Neuronal stem cell (in vitro differentiated cells): ENCODE results near the gene GRIN2A.

ENCODE experiments used
- DNase-seq: peaks from one replicate; pipeline ENCODE4 v3.0.0-alpha.2; 2013; ENCODE audit warnings: low spot score
- H2AFZ ChIP-seq: one replicate; pipeline ENCODE4 v1.6.1; 2013; ENCODE audit warnings: mild to moderate bottlenecking, low read length, inconsistent platforms
- H2AK5ac ChIP-seq: 2 replicates; pipeline ENCODE4 v1.6.1; 2013; ENCODE audit warnings: low read depth, mild to moderate bottlenecking, inconsistent platforms, low read length, moderate library complexity, mixed read lengths
- H2BK120ac ChIP-seq: 2 replicates; pipeline ENCODE4 v1.6.1; 2013; ENCODE audit warnings: low read depth, mild to moderate bottlenecking, inconsistent platforms, low read length, moderate library complexity, mixed read lengths
- H2BK12ac ChIP-seq: one replicate; pipeline ENCODE4 v1.6.1; 2013; ENCODE audit warnings: low read length, inconsistent platforms
- H2BK15ac ChIP-seq: 2 replicates; pipeline ENCODE4 v1.6.1; 2013; ENCODE audit warnings: mild to moderate bottlenecking, low read length, inconsistent platforms, mixed read lengths
- H2BK5ac ChIP-seq: one replicate; pipeline ENCODE4 v1.6.1; 2013; ENCODE audit warnings: inconsistent platforms, mild to moderate bottlenecking, low read length, moderate library complexity
- H3K14ac ChIP-seq: one replicate; pipeline ENCODE4 v1.6.1; 2013; ENCODE audit warnings: low read length, inconsistent platforms
- H3K18ac ChIP-seq: 2 replicates; pipeline ENCODE4 v1.6.1; 2013; ENCODE audit warnings: low read length, inconsistent platforms
- H3K23ac ChIP-seq: 2 replicates; pipeline ENCODE4 v1.6.1; 2013; ENCODE audit warnings: low read depth, mild to moderate bottlenecking, mixed read lengths, low read length, inconsistent platforms; ENCODE audit not compliant: poor library complexity
- H3K27ac ChIP-seq: replicated peaks from 3 replicates; pipeline ENCODE4 v1.5.1; 2013; ENCODE audit warnings: low read length, inconsistent platforms
- H3K27me3 ChIP-seq, 3 experiments: 2 replicates each; pipeline ENCODE4 v1.6.1; 2013; ENCODE audit warnings: low read length in 3 of 3, mild to moderate bottlenecking in 2 of 3, inconsistent platforms in 1 of 3, low read depth in 1 of 3, mixed read lengths in 1 of 3, moderate library complexity in 1 of 3; ENCODE audit not compliant: control insufficient read depth in 3 of 3, insufficient read depth in 3 of 3
- H3K36me3 ChIP-seq, 2 donors: replicated peaks in 1 of 2; 2 replicates each; pipeline ENCODE4 v1.6.1; 2013; ENCODE audit warnings: low read length in 2 of 2; ENCODE audit not compliant: control insufficient read depth in 2 of 2, insufficient read depth in 2 of 2
- H3K4ac ChIP-seq: 2 replicates; pipeline ENCODE4 v1.6.1; 2013; ENCODE audit warnings: inconsistent platforms, mild to moderate bottlenecking, low read length, moderate library complexity
- H3K4me1 ChIP-seq, 2 donors: 1 replicate in 1 of 2; 2 replicates in 1 of 2; pipeline ENCODE4 v1.6.1; 2013; ENCODE audit warnings: low read length in 2 of 2, low read depth in 1 of 2; ENCODE audit not compliant: control insufficient read depth in 2 of 2, insufficient read depth in 1 of 2
- H3K4me2 ChIP-seq: one replicate; pipeline ENCODE4 v1.6.1; 2013; ENCODE audit warnings: mild to moderate bottlenecking, low read length, inconsistent platforms; ENCODE audit not compliant: insufficient read depth, poor library complexity, severe bottlenecking
- H3K4me3 ChIP-seq, 2 donors: 2 replicates each; pipeline ENCODE4 v1.5.1; 2013; ENCODE audit warnings: low read length in 2 of 2, mild to moderate bottlenecking in 2 of 2, inconsistent platforms in 1 of 2, moderate library complexity in 1 of 2
- H3K79me1 ChIP-seq: one replicate; pipeline ENCODE4 v1.6.1; 2013; ENCODE audit warnings: low read depth, mild to moderate bottlenecking, inconsistent platforms, low read length, moderate library complexity
- H3K9ac ChIP-seq: one replicate; pipeline ENCODE4 v1.6.1; 2013; ENCODE audit warnings: mild to moderate bottlenecking, low read depth, low read length, inconsistent platforms; ENCODE audit not compliant: poor library complexity
- H3K9me3 ChIP-seq, 2 donors: replicated peaks in 1 of 2; 2 replicates each; pipeline versions ENCODE3 to v1.6.1; 2013; ENCODE audit warnings: low read length in 2 of 2, mild to moderate bottlenecking in 2 of 2, inconsistent platforms in 1 of 2, low read depth in 1 of 2, mixed read lengths in 1 of 2, moderate library complexity in 1 of 2; ENCODE audit not compliant: control insufficient read depth in 2 of 2, insufficient read depth in 1 of 2
- H4K8ac ChIP-seq: one replicate; pipeline ENCODE4 v1.6.1; 2013; ENCODE audit warnings: low read depth, mild to moderate bottlenecking, inconsistent platforms, low read length, moderate library complexity
- H4K91ac ChIP-seq: one replicate; pipeline ENCODE4 v1.6.1; 2013; ENCODE audit warnings: low read length, low read depth, mild to moderate bottlenecking, inconsistent platforms; ENCODE audit not compliant: poor library complexity
- WGBS, 2 donors: extraction: QIAGEN DNeasy Blood & Tissue Kit; methylation state at CpG; one replicate each; pipeline ENCODE4 v1.1.7; 2013; ENCODE audit warnings: missing lambda C conversion rate in 2 of 2, mixed read lengths in 1 of 2; ENCODE audit not compliant: insufficient read length in 2 of 2, insufficient replicate concordance in 1 of 2; ENCODE audit errors: extremely low coverage in 2 of 2; 5-methylcytosine and 5-hydroxymethylcytosine counted together

GRIN2A gene

GRCh38 chr16:9790199-9790598, 392.0 kb downstream of the GRIN2A start:
- H2AFZ ChIP-seq = no peak overlapping the region
- WGBS, 2 donors = no CpG with 5 or more reads among the region's 2 CpGs
- H3K27ac ChIP-seq = no peak overlapping the region
- no peaks in the 10 kb centered on the region for H3K79me1 ChIP-seq
- no peak overlapping the region for H4K8ac ChIP-seq
- H3K9me3 ChIP-seq = no peaks in the 10 kb centered on the region
- no peak overlapping the region for H3K23ac ChIP-seq
- DNase-seq = no peak
- H3K4me3 ChIP-seq = no peak overlapping the region
- no peak overlapping the region for H2AK5ac ChIP-seq
- H3K27me3 ChIP-seq = no peaks in the 10 kb centered on the region
- no peak overlapping the region for H3K9ac ChIP-seq
- peaks cover 0 to 4% of the 10 kb centered on the region in 2 donors for H3K4me1 ChIP-seq
- H3K36me3 ChIP-seq = no peaks in the 10 kb centered on the region
- no peak overlapping the region for H3K4ac ChIP-seq
- no peak overlapping the region for H3K14ac ChIP-seq
- no peak overlapping the region for H4K91ac ChIP-seq
- H2BK15ac ChIP-seq = no peak overlapping the region
- no peak overlapping the region for H2BK5ac ChIP-seq
- no peak overlapping the region for H2BK12ac ChIP-seq
- no peak overlapping the region for H3K18ac ChIP-seq
- no peak overlapping the region for H2BK120ac ChIP-seq
- H3K4me2 ChIP-seq = no peak overlapping the region

- Histone ChIP-seq H2AK5ac (no peak overlapping the region), H2BK15ac (no peak overlapping the region), H3K23ac (no peak overlapping the region), H3K9me3 (no peaks in the 10 kb centered on the region), H2BK12ac (no peak overlapping the region), H2AFZ (no peak overlapping the region), H3K4ac (no peak overlapping the region), H3K79me1 (no peaks in the 10 kb centered on the region), H3K4me2 (no peak overlapping the region), H2BK120ac (no peak overlapping the region), H3K14ac (no peak overlapping the region), H3K4me1 (peaks cover 0 to 4% of the 10 kb centered on the region in 2 donors), H3K9ac (no peak overlapping the region), H4K91ac (no peak overlapping the region), H3K27ac (no peak overlapping the region), H3K27me3 (no peaks in the 10 kb centered on the region), H3K36me3 (no peaks in the 10 kb centered on the region), H2BK5ac (no peak overlapping the region), H3K4me3 (no peak overlapping the region), H3K18ac (no peak overlapping the region), H4K8ac (no peak overlapping the region)
- no peak for DNase-seq
- no CpG with 5 or more reads among the region's 5 CpGs for WGBS, 2 donors
Measured at GRCh38 chr16:9787717-9788116, 394.5 kb downstream of the GRIN2A start.

GRCh38 chr16:9780831-9781230, 401.4 kb downstream of the GRIN2A start:
- Histone ChIP-seq H3K18ac (no peak overlapping the region), H3K79me1 (no peaks in the 10 kb centered on the region), H2AK5ac (no peak overlapping the region), H4K8ac (no peak overlapping the region), H3K4me1 (no peaks in the 10 kb centered on the region), H3K4me2 (no peak overlapping the region), H2BK120ac (no peak overlapping the region), H3K4me3 (no peak overlapping the region), H4K91ac (no peak overlapping the region), H3K23ac (no peak overlapping the region), H2BK12ac (no peak overlapping the region), H3K9ac (no peak overlapping the region), H2BK15ac (no peak overlapping the region), H3K14ac (no peak overlapping the region), H3K27ac (no peak overlapping the region), H3K27me3 (no peaks in the 10 kb centered on the region), H2AFZ (no peak overlapping the region), H3K36me3 (no peaks in the 10 kb centered on the region), H3K4ac (no peak overlapping the region), H2BK5ac (no peak overlapping the region), H3K9me3 (no peaks in the 10 kb centered on the region)
- no CpG with 5 or more reads among the region's 4 CpGs for WGBS, 2 donors
- no peak for DNase-seq

- H2BK120ac ChIP-seq = no peak overlapping the region
- H2BK15ac ChIP-seq = no peak overlapping the region
- no peak overlapping the region for H3K9ac ChIP-seq
- no peaks in the 10 kb centered on the region for H3K79me1 ChIP-seq
- H3K23ac ChIP-seq = no peak overlapping the region
- H3K36me3 ChIP-seq = no peaks in the 10 kb centered on the region
- H3K27ac ChIP-seq = no peak overlapping the region
- WGBS, 2 donors = no CpG with 5 or more reads among the region's 5 CpGs
- H4K8ac ChIP-seq = no peak overlapping the region
- H2BK12ac ChIP-seq = no peak overlapping the region
- no peak overlapping the region for H3K4ac ChIP-seq
- no peak overlapping the region for H2AFZ ChIP-seq
- no peak overlapping the region for H3K4me2 ChIP-seq
- DNase-seq = no peak
- no peak overlapping the region for H4K91ac ChIP-seq
- no peaks in the 10 kb centered on the region for H3K4me1 ChIP-seq
- H2BK5ac ChIP-seq = no peak overlapping the region
- no peak overlapping the region for H3K4me3 ChIP-seq
- no peak overlapping the region for H3K18ac ChIP-seq
- H3K9me3 ChIP-seq = no peaks in the 10 kb centered on the region
- H2AK5ac ChIP-seq = no peak overlapping the region
- H3K14ac ChIP-seq = no peak overlapping the region
- H3K27me3 ChIP-seq = no peaks in the 10 kb centered on the region
Measured at GRCh38 chr16:9778849-9779248, 403.4 kb downstream of the GRIN2A start.
